ENCODE results near the gene ITSN2.

Gene ITSN2

DNA sequence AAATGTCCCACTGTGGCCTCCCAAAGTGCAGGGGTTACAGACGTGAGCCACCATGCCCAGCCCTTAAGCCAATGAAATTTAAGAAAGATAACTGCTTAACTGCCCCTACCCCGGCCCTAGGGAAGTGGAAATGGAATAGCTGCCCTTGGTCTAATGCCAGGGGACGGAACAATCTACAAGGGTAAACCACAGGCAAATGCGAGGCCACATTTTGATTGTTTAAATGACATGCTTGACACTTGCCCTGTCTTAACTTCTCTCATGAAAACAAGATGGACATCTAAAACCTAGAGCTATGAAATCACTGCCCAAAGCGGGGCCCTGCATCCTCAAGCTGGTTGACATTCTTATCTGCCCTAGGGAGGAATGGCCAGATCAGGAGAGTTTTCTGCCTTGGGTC is 5.5 kb upstream of the ITSN2 start:
- no peak overlapping the region for H3K4me2 ChIP-seq
- H2AFZ ChIP-seq (ENCODE audit: low read depth): no peak overlapping the region
- H4K20me1 ChIP-seq (ENCODE audit: insufficient read depth): no peaks in the 10 kb centered on the region
- H3K36me3 ChIP-seq (ENCODE audit: insufficient read depth): no peaks in the 10 kb centered on the region
- TF ChIP-seq CTCF (conservative IDR thresholded peaks at IDR 0.05; ENCODE audit: low read depth, low read length): no peak
- H3K79me2 ChIP-seq (ENCODE audit: insufficient read depth, low read depth): no peaks in the 10 kb centered on the region
- no peak overlapping the region for H3K9ac ChIP-seq
- no peak overlapping the region for H3K27ac ChIP-seq
- no peak overlapping the region for H3K4me3 ChIP-seq (IDR thresholded peaks at IDR 0.05; ENCODE audit: insufficient read depth, low read depth, low read length)
- no peaks in the 10 kb centered on the region for H3K27me3 ChIP-seq (ENCODE audit: insufficient read depth, low read depth)
- no peaks in the 10 kb centered on the region for H3K4me1 ChIP-seq (ENCODE audit: low read depth, poor library complexity, severe bottlenecking)

- H3K4me2 ChIP-seq: no peak overlapping the region
- H3K9ac ChIP-seq: no peak overlapping the region
- no peak overlapping the region for H3K4me3 ChIP-seq (IDR thresholded peaks at IDR 0.05; ENCODE audit: insufficient read depth, low read depth, low read length)
- no peaks in the 10 kb centered on the region for H3K27me3 ChIP-seq (ENCODE audit: insufficient read depth, low read depth)
- H3K36me3 ChIP-seq (ENCODE audit: insufficient read depth): no peaks in the 10 kb centered on the region
- no peak overlapping the region for H3K27ac ChIP-seq
- no peak overlapping the region for H2AFZ ChIP-seq (ENCODE audit: low read depth)
- H3K79me2 ChIP-seq (ENCODE audit: insufficient read depth, low read depth): no peaks in the 10 kb centered on the region
- no peaks in the 10 kb centered on the region for H3K4me1 ChIP-seq (ENCODE audit: low read depth, poor library complexity, severe bottlenecking)
- no peak for TF ChIP-seq CTCF (conservative IDR thresholded peaks at IDR 0.05; ENCODE audit: low read depth, low read length)
- H4K20me1 ChIP-seq (ENCODE audit: insufficient read depth): no peaks in the 10 kb centered on the region
Measured at GRCh38 chr2:24365051-24365450, 4.7 kb upstream of the ITSN2 start.

- TF ChIP-seq CTCF (conservative IDR thresholded peaks at IDR 0.05; ENCODE audit: low read depth, low read length): no peak
- Histone ChIP-seq H4K20me1 (ENCODE audit: insufficient read depth) (no peaks in the 10 kb centered on the region), H3K9ac (no peak overlapping the region), H3K27me3 (ENCODE audit: insufficient read depth, low read depth) (no peaks in the 10 kb centered on the region), H2AFZ (ENCODE audit: low read depth) (no peak overlapping the region), H3K4me2 (no peak overlapping the region), H3K4me1 (ENCODE audit: low read depth, poor library complexity, severe bottlenecking) (peaks cover 10% of the 10 kb centered on the region), H3K4me3 (IDR thresholded peaks at IDR 0.05; ENCODE audit: insufficient read depth, low read depth, low read length) (no peak overlapping the region), H3K36me3 (ENCODE audit: insufficient read depth) (no peaks in the 10 kb centered on the region), H3K79me2 (ENCODE audit: insufficient read depth, low read depth) (peaks cover 16% of the 10 kb centered on the region), H3K27ac (no peak overlapping the region)
Measured at GRCh38 chr2:24363301-24363700, 3.0 kb upstream of the ITSN2 start.

- H3K4me3 ChIP-seq (IDR thresholded peaks at IDR 0.05; ENCODE audit: insufficient read depth, low read depth, low read length): no peak overlapping the region
- H3K27ac ChIP-seq: no peak overlapping the region
- H3K4me1 ChIP-seq (ENCODE audit: low read depth, poor library complexity, severe bottlenecking): peaks cover 14% of the 10 kb centered on the region
- H3K27me3 ChIP-seq (ENCODE audit: insufficient read depth, low read depth): no peaks in the 10 kb centered on the region
- H2AFZ ChIP-seq (ENCODE audit: low read depth): no peak overlapping the region
- H3K79me2 ChIP-seq (ENCODE audit: insufficient read depth, low read depth): peaks cover 27% of the 10 kb centered on the region
- no peak overlapping the region for H3K4me2 ChIP-seq
- H4K20me1 ChIP-seq (ENCODE audit: insufficient read depth): no peaks in the 10 kb centered on the region
- H3K9ac ChIP-seq: no peak overlapping the region
- H3K36me3 ChIP-seq (ENCODE audit: insufficient read depth): no peaks in the 10 kb centered on the region
- no peak for TF ChIP-seq CTCF (conservative IDR thresholded peaks at IDR 0.05; ENCODE audit: low read depth, low read length)
Measured at GRCh38 chr2:24362253-24362652, 1.9 kb upstream of the ITSN2 start.

Data from KMS-11 (cell line).